Fibroblast of lung (primary cell): ENCODE results near the gene TMEM63B. TPM values are rescaled to one million over a fixed set of nuclear protein-coding genes. Genes with fewer than 3 reads are reported as not detected.

ENCODE experiments used
- DNase-seq, 2 donors: peaks; one replicate each; pipeline versions ENCODE4 v3.0.0 to v3.0.0-alpha.2; 2010; ENCODE audit warnings: low read depth in 2 of 2
- H2AFZ ChIP-seq: 2 replicates; pipeline ENCODE4 v1.5.1; 2012; ENCODE audit warnings: low read length, control low read depth, inconsistent platforms
- H3K27ac ChIP-seq: 2 replicates; pipeline ENCODE4 v1.5.1; 2011; ENCODE audit warnings: low read length, control low read depth; ENCODE audit not compliant: insufficient read depth
- H3K27me3 ChIP-seq: 2 replicates; pipeline ENCODE4 v1.5.1; 2011; ENCODE audit warnings: mild to moderate bottlenecking, low read length; ENCODE audit not compliant: control insufficient read depth, insufficient read depth
- H3K36me3 ChIP-seq: 2 replicates; pipeline ENCODE4 v1.5.1; 2011; ENCODE audit warnings: low read length; ENCODE audit not compliant: control insufficient read depth, insufficient read depth
- H3K4me1 ChIP-seq: 2 replicates; pipeline ENCODE4 v1.5.1; 2011; ENCODE audit warnings: low read length; ENCODE audit not compliant: control insufficient read depth, insufficient read depth; ENCODE audit errors: extremely low read depth
- H3K4me2 ChIP-seq: 2 replicates; pipeline ENCODE4 v1.5.1; 2011; ENCODE audit warnings: low read length, control low read depth; ENCODE audit not compliant: insufficient read depth; ENCODE audit errors: extremely low read depth
- H3K4me3 ChIP-seq, 4 experiments: fragments of 200-600 bp in 1 of 4; sonication (generic) in 1 of 4; replicated peaks in 1 of 4; 2 replicates each; pipeline ENCODE4 v1.5.1; 2011 to 2016; ENCODE audit warnings: low read length in 4 of 4, low read depth in 3 of 4, mild to moderate bottlenecking in 3 of 4, control low read depth in 2 of 4, inconsistent platforms in 1 of 4, mixed read lengths in 1 of 4; ENCODE audit not compliant: insufficient read depth in 1 of 4; ENCODE audit errors: control extremely low read depth in 1 of 4
- H3K79me2 ChIP-seq: 2 replicates; pipeline ENCODE4 v1.5.1; 2012; ENCODE audit warnings: mild to moderate bottlenecking, low read length, inconsistent platforms; ENCODE audit not compliant: control insufficient read depth, insufficient read depth
- H3K9ac ChIP-seq: 2 replicates; pipeline ENCODE4 v1.5.1; 2011; ENCODE audit warnings: mild to moderate bottlenecking, low read length, control low read depth; ENCODE audit not compliant: insufficient read depth
- H3K9me3 ChIP-seq: 2 replicates; pipeline ENCODE4 v1.5.1; 2012; ENCODE audit warnings: low read depth, low read length; ENCODE audit not compliant: control insufficient read depth, insufficient read depth
- H4K20me1 ChIP-seq: 2 replicates; pipeline ENCODE4 v1.5.1; 2011; ENCODE audit warnings: low read length; ENCODE audit not compliant: control insufficient read depth, insufficient read depth; ENCODE audit errors: extremely low read depth
- CTCF ChIP-seq, 2 donors: IDR thresholded peaks in 1 of 2; conservative IDR thresholded peaks in 1 of 2; 1 replicate in 1 of 2; 2 replicates in 1 of 2; pipeline ENCODE4 v1.5.1; 2011 to 2012; ENCODE audit warnings: low read length in 2 of 2, control low read depth in 1 of 2, inconsistent platforms in 1 of 2, low read depth in 1 of 2, mild to moderate bottlenecking in 1 of 2
- EZH2 ChIP-seq: IDR thresholded peaks from 2 replicates; pipeline ENCODE4 v1.5.1; 2012; ENCODE audit warnings: low read length, control low read depth, mild to moderate bottlenecking; ENCODE audit errors: missing control alignments
- polyA plus RNA-seq, 2 donors: library from polyadenylated mRNA; depleted of rRNA in 1 of 2; stranded (reverse) in 1 of 2; unstranded in 1 of 2; fragments of >200 nt; gene quantifications; 2 replicates each; pipeline ENCODE4 v1.2.1, GENCODE V29; 2011 to 2012; ENCODE audit warnings: missing spikeins in 1 of 2
- total RNA-seq: library from RNA; depleted of rRNA; stranded (reverse); fragments of >200 nt; gene quantifications from 2 replicates; pipeline ENCODE4 v1.2.1, GENCODE V29; 2014

The TMEM63B gene
- total and polyA plus RNA-seq, 2 donors (not counting 1 experiment from before 2014, with no cell fraction given) = 32.2 to 42.1 TPM

- no peaks in the 10 kb centered on the region for H3K4me1 ChIP-seq
- H4K20me1 ChIP-seq = no peaks in the 10 kb centered on the region
- DNase-seq = no peak
- no peak overlapping the region for H3K9ac ChIP-seq
- no peak overlapping the region for H3K4me3 ChIP-seq
- no peak for TF ChIP-seq EZH2
- TF ChIP-seq CTCF (conservative IDR thresholded peaks at IDR 0.05 in 1 of 2, IDR thresholded peaks at IDR 0.05 in 1 of 2; ENCODE audit: low read depth in 1 of 2, low read length in 2 of 2) = no peak
- no peaks in the 10 kb centered on the region for H3K9me3 ChIP-seq
- H3K27me3 ChIP-seq = no peaks in the 10 kb centered on the region
- no peak overlapping the region for H3K27ac ChIP-seq
- H3K36me3 ChIP-seq = no peaks in the 10 kb centered on the region
- no peaks in the 10 kb centered on the region for H3K79me2 ChIP-seq
- H2AFZ ChIP-seq = no peak overlapping the region
- no peak overlapping the region for H3K4me2 ChIP-seq
These were observed 35.1 kb upstream of the TMEM63B start for GRCh38 chr6:44091981-44092884.

GRCh38 chr6:44093066-44093465 lies 34.3 kb upstream of the TMEM63B start:
- H3K4me3 ChIP-seq = no peak overlapping the region
- H3K36me3 ChIP-seq = no peaks in the 10 kb centered on the region
- no peaks in the 10 kb centered on the region for H4K20me1 ChIP-seq
- DNase-seq = no peak
- no peaks in the 10 kb centered on the region for H3K79me2 ChIP-seq
- H3K27ac ChIP-seq = no peak overlapping the region
- H2AFZ ChIP-seq = no peak overlapping the region
- H3K4me2 ChIP-seq = no peak overlapping the region
- no peaks in the 10 kb centered on the region for H3K27me3 ChIP-seq
- TF ChIP-seq EZH2 = no peak
- no peak for TF ChIP-seq CTCF (conservative IDR thresholded peaks at IDR 0.05 in 1 of 2, IDR thresholded peaks at IDR 0.05 in 1 of 2; ENCODE audit: low read depth in 1 of 2, low read length in 2 of 2)
- no peaks in the 10 kb centered on the region for H3K4me1 ChIP-seq
- H3K9ac ChIP-seq = no peak overlapping the region
- H3K9me3 ChIP-seq = no peaks in the 10 kb centered on the region

GRCh38 chr6:44093750-44094402 lies 33.5 kb upstream of the TMEM63B start:
- Histone ChIP-seq H2AFZ (no peak overlapping the region), H3K27me3 (no peaks in the 10 kb centered on the region), H3K36me3 (no peaks in the 10 kb centered on the region), H3K4me2 (no peak overlapping the region), H3K4me1 (no peaks in the 10 kb centered on the region), H3K79me2 (no peaks in the 10 kb centered on the region), H3K9ac (no peak overlapping the region), H4K20me1 (no peaks in the 10 kb centered on the region), H3K4me3 (no peak overlapping the region), H3K9me3 (no peaks in the 10 kb centered on the region), H3K27ac (no peak overlapping the region)
- TF ChIP-seq CTCF (conservative IDR thresholded peaks at IDR 0.05 in 1 of 2, IDR thresholded peaks at IDR 0.05 in 1 of 2; ENCODE audit: low read depth in 1 of 2, low read length in 2 of 2) = no peak
- TF ChIP-seq EZH2 = no peak
- no peak for DNase-seq
